Nephron progenitor cell (in vitro differentiated cells): ENCODE results near the gene OR51V1.
"Not testable (repeated sequence)": the region's sequence is repeated elsewhere in the genome, so short reads cannot be mapped to it uniquely, and the experiment has no call there.

Experiments used
- DNase-seq: peaks from one replicate; pipeline ENCODE4 v3.0.0; 2021
- H3K27ac Mint-ChIP-seq: 2 replicates; pipeline ENCODE4 v1.8.0; 2021; ENCODE audit warnings: mild to moderate bottlenecking, moderate library complexity, mixed read lengths
- H3K27me3 Mint-ChIP-seq: 2 replicates; pipeline ENCODE4 v1.8.0; 2021; ENCODE audit warnings: mild to moderate bottlenecking, low read depth, mixed read lengths; ENCODE audit not compliant: poor library complexity
- H3K36me3 Mint-ChIP-seq: 2 replicates; pipeline ENCODE4 v1.8.0; 2021; ENCODE audit warnings: low read depth, mixed read lengths
- H3K4me1 Mint-ChIP-seq: 2 replicates; pipeline ENCODE4 v1.8.0; 2021; ENCODE audit warnings: mixed read lengths
- H3K4me3 Mint-ChIP-seq: 2 replicates; pipeline ENCODE4 v1.8.0; 2021; ENCODE audit warnings: mild to moderate bottlenecking, moderate library complexity, mixed read lengths
- H3K9me3 Mint-ChIP-seq: 2 replicates; pipeline ENCODE4 v1.8.0; 2021; ENCODE audit warnings: mild to moderate bottlenecking, moderate library complexity, mixed read lengths
- CTCF ChIP-seq: fragments of 200-600 bp; sonication (generic); IDR thresholded peaks from 2 replicates; pipeline ENCODE4 v1.5.0; 2021; ENCODE audit warnings: antibody characterized with exemption

OR51V1 gene

GRCh38 chr11:5200582-5200981 is at the start of gene OR51V1:
OR51V1 (minus strand) TSS chr11:5200682; CDS start chr11:5200682, 0 bp downstream.
- Mint-ChIP-seq H3K27ac (no peak within 1 kb of the TSS), H3K4me1 (peaks cover 4% of the 10 kb centered on the region), H3K27me3 (peaks cover 3% of the 10 kb centered on the region), H3K36me3 (no peaks in the 10 kb centered on the region), H3K9me3 (no peaks in the 10 kb centered on the region), H3K4me3 (no peak within 1 kb of the TSS)
- TF ChIP-seq CTCF = no peak
- DNase-seq = no peak

GRCh38 chr11:5249807-5250396 is 49.4 kb upstream of the OR51V1 start, which contains the start of gene HBG1:
HBG1 (minus strand) TSS chr11:5249857; CDS start chr11:5249804, 53 bp downstream.
- not testable (repeated sequence) for H3K9me3 Mint-ChIP-seq, H3K27ac Mint-ChIP-seq, H3K4me3 Mint-ChIP-seq, H3K36me3 Mint-ChIP-seq, DNase-seq, H3K27me3 Mint-ChIP-seq, H3K4me1 Mint-ChIP-seq

- not testable (repeated sequence) for DNase-seq, H3K4me3 Mint-ChIP-seq, H3K4me1 Mint-ChIP-seq, H3K36me3 Mint-ChIP-seq, H3K9me3 Mint-ChIP-seq, H3K27ac Mint-ChIP-seq, H3K27me3 Mint-ChIP-seq
Measured at GRCh38 chr11:5248498-5248897, 48.0 kb upstream of the OR51V1 start.

GRCh38 chr11:5247472-5248192 is 47.1 kb upstream of the OR51V1 start:
- no peaks in the 10 kb centered on the region for H3K27me3 Mint-ChIP-seq
- no peak for DNase-seq
- peaks cover 5% of the 10 kb centered on the region for H3K4me1 Mint-ChIP-seq
- no peaks in the 10 kb centered on the region for H3K9me3 Mint-ChIP-seq
- H3K36me3 Mint-ChIP-seq = no peaks in the 10 kb centered on the region
- no peak for TF ChIP-seq CTCF
- H3K4me3 Mint-ChIP-seq = no peak overlapping the region
- H3K27ac Mint-ChIP-seq = no peak overlapping the region

- no peak for DNase-seq
- H3K4me3 Mint-ChIP-seq = no peak overlapping the region
- no peak overlapping the region for H3K27ac Mint-ChIP-seq
- no peaks in the 10 kb centered on the region for H3K9me3 Mint-ChIP-seq
- no peak for TF ChIP-seq CTCF
- no peaks in the 10 kb centered on the region for H3K27me3 Mint-ChIP-seq
- no peaks in the 10 kb centered on the region for H3K36me3 Mint-ChIP-seq
- no peaks in the 10 kb centered on the region for H3K4me1 Mint-ChIP-seq
Measured at GRCh38 chr11:5246772-5247471, 46.4 kb upstream of the OR51V1 start.

- Mint-ChIP-seq H3K27ac (no peak overlapping the region), H3K27me3 (peaks cover 3% of the 10 kb centered on the region), H3K4me1 (no peaks in the 10 kb centered on the region), H3K4me3 (no peak overlapping the region), H3K9me3 (no peaks in the 10 kb centered on the region), H3K36me3 (no peaks in the 10 kb centered on the region)
- DNase-seq = no peak
- no peak for TF ChIP-seq CTCF
Measured at GRCh38 chr11:5245155-5245554, 44.7 kb upstream of the OR51V1 start.
